Aorta (tissue), 5 donors: ENCODE data around the gene FHDC1. TPM values are rescaled to one million over a fixed set of nuclear protein-coding genes. Genes with fewer than 3 reads are reported as not detected.

Experiments
- ATAC-seq: fragments of 200-7000 bp; cut with Tn5 transposase; one replicate; pipeline ENCODE4 v1.9.1; 2022; ENCODE audit warnings: moderate library complexity; ENCODE audit not compliant: low FRiP score
- DNase-seq, 2 donors: peaks; one replicate each; pipeline ENCODE4 v3.0.0-alpha.2; 2020
- H3K27ac ChIP-seq, 2 donors: one replicate each; pipeline ENCODE4 v1.5.1; 2013; ENCODE audit warnings: low read length in 2 of 2, mild to moderate bottlenecking in 2 of 2, moderate library complexity in 2 of 2, control low read depth in 1 of 2, inconsistent platforms in 1 of 2, low read depth in 1 of 2
- H3K27me3 ChIP-seq, 2 donors: one replicate each; pipeline ENCODE4 v1.6.1; 2013; ENCODE audit warnings: control low read depth in 1 of 2, low read length in 1 of 2, mild to moderate bottlenecking in 1 of 2, moderate library complexity in 1 of 2; ENCODE audit not compliant: insufficient read depth in 2 of 2, control insufficient read depth in 1 of 2
- H3K36me3 ChIP-seq, 2 donors: one replicate each; pipeline ENCODE4 v1.6.1; 2013; ENCODE audit warnings: control low read depth in 1 of 2, low read length in 1 of 2, mild to moderate bottlenecking in 1 of 2; ENCODE audit not compliant: insufficient read depth in 2 of 2, control insufficient read depth in 1 of 2
- H3K4me1 ChIP-seq, 2 donors: one replicate each; pipeline ENCODE4 v1.6.1; 2013; ENCODE audit warnings: low read length in 2 of 2, control low read depth in 1 of 2, mild to moderate bottlenecking in 1 of 2, moderate library complexity in 1 of 2; ENCODE audit not compliant: insufficient read depth in 2 of 2, control insufficient read depth in 1 of 2
- H3K4me3 ChIP-seq, 2 donors: one replicate each; pipeline ENCODE4 v1.5.1; 2013; ENCODE audit warnings: low read length in 2 of 2, control low read depth in 1 of 2, mild to moderate bottlenecking in 1 of 2
- H3K9me3 ChIP-seq: one replicate; pipeline ENCODE4 v1.6.1; 2013; ENCODE audit warnings: mild to moderate bottlenecking, low read length; ENCODE audit not compliant: control insufficient read depth
- WGBS, 2 donors: extraction: QIAGEN DNeasy Blood & Tissue Kit; methylation state at CpG; one replicate each; pipeline ENCODE4 v1.1.7; 2013; 5-methylcytosine and 5-hydroxymethylcytosine counted together
- intact Hi-C, 2 donors: fragments of 100-400 bp; cut with DNase I; formaldehyde crosslinking; loops; one replicate each; pipeline versions ENCODE4 v1.14.2 to v1.15.0; 2022
- polyA plus RNA-seq, 2 donors: library from polyadenylated mRNA; stranded (reverse); fragments of 200-250 nt; gene quantifications; one replicate each; pipeline ENCODE4 v1.2.3, GENCODE V29; 2013
- total RNA-seq, 2 donors: library from RNA; stranded (reverse); fragmentation: NEBNext Ultra II Directional; extraction: Animal tissue kit (Norgen Biotek cat#: 25700); gene quantifications; one replicate each; pipeline ENCODE4 v1.2.1, GENCODE V29; 2021
- donor health status: healthy with polysubstance abuse.
- donor health status: Bipolar disorder and iron deficiency.
- donor health status: DM: no; HTN: no; CAD: no.
- donor health status: DM: no; HTN: no; CAD: no.
- donor health status: DM: yes; HTN: yes; CAD: no.

The FHDC1 gene
- total and polyA plus RNA-seq, 4 donors: 0.20 to 3.0 (median 1.1) TPM

DNA sequence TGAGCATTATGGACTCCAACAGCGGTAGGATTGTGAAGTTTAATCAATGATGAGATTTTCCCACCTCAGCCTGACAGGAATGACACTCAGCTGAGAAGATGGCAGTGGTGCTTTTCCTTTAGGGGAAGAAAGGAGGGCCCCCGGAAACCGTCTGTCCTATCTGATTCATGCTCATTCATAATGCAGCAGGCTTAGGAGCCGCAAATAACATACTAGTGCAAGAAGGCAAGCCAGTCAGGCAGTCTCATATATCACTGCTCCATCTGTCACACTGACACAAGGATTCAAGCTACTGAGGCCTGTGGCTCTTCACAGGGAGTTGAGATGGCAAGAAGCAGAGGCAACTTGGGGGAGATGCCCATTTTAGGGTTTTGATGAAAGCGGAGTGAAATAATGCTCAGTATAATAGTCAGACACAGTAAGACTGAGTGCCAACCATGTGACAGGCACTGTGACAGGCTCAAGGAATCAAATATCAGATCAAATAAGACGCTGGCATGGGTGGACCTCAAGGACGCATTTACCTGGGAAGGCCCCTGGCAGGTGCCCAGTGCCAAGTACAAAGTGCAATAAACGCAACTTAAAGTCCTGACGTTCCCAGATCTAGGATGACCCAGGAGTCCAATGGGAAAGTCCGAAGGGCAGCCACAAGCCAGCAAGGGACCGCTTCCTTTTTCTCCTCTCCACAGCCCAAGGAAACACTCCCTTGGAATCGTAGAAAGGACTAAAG is 63.4 kb downstream of the FHDC1 start:
- Histone ChIP-seq H3K27me3 (no peaks in the 10 kb centered on the region), H3K27ac (no peak overlapping the region), H3K36me3 (no peaks in the 10 kb centered on the region), H3K9me3 (no peaks in the 10 kb centered on the region), H3K4me3 (no peak overlapping the region), H3K4me1 (no peaks in the 10 kb centered on the region)
- DNase-seq (no peak), ATAC-seq (no peak)
- intact Hi-C loops: no loop called here
- WGBS, 2 donors: 89% methylated on average over 12 of the region's 12 CpGs

DNA sequence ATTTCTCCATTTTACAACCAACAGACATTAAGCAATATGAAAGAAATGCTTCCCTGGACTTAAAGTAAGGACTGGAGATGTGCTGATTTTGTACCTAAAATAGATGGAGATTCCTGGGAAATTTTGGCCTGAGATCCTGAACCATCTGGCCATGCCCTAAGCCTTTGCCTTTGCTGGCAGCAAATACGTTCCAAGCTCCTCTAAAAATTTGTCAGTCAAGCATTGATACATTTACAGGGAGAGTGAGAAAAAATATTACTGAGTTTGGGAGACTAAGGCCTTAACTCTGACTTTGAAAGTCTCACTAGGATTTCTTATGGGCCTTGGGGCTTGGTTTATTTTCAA is 63.9 kb downstream of the FHDC1 start:
- no peaks in the 10 kb centered on the region for H3K36me3 ChIP-seq
- H3K27ac ChIP-seq: no peak overlapping the region
- 36 to 41% methylated on average over 1 of the region's 1 CpG for WGBS, 2 donors
- intact Hi-C loops: no loop called here
- H3K4me1 ChIP-seq: no peaks in the 10 kb centered on the region
- no peak overlapping the region for H3K4me3 ChIP-seq
- no peak for DNase-seq
- no peak for ATAC-seq
- H3K27me3 ChIP-seq: no peaks in the 10 kb centered on the region
- no peaks in the 10 kb centered on the region for H3K9me3 ChIP-seq

GRCh38 chr4:153001626-153002025 is 65.5 kb downstream of the FHDC1 start:
- intact Hi-C loops: no loop called here
- Histone ChIP-seq H3K9me3 (no peaks in the 10 kb centered on the region), H3K4me3 (no peak overlapping the region), H3K27ac (no peak overlapping the region), H3K27me3 (no peaks in the 10 kb centered on the region), H3K4me1 (no peaks in the 10 kb centered on the region), H3K36me3 (no peaks in the 10 kb centered on the region)
- 78 to 83% methylated on average over 5 of the region's 5 CpGs for WGBS, 2 donors
- ATAC-seq (no peak), DNase-seq (peak in 1 of 2 donors; percentile 16)

DNA sequence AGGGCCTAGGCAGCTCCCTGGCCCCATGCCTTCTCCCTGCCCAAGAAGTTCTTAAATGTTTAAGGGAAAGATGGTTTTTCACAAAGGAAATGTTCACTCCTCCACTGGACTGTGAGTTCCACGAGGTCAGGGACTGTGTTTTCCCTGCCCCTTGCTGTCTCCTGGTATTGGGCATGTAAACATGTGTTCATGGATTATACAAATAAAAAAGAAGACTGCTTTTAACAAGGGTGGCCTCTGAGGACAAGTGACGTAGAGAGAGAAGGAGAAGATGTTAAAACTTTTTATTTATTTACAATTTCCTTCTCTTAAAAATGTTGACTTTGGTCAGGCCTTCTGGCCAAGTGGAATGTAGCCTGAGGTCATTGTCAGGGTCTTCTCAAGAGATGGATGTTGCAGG is 66.0 kb downstream of the FHDC1 start:
- Histone ChIP-seq H3K27me3 (no peaks in the 10 kb centered on the region), H3K27ac (no peak overlapping the region), H3K4me3 (no peak overlapping the region), H3K9me3 (no peaks in the 10 kb centered on the region), H3K4me1 (no peaks in the 10 kb centered on the region), H3K36me3 (no peaks in the 10 kb centered on the region)
- ATAC-seq (no peak), DNase-seq (peak in 1 of 2 donors; percentile 12)
- 24 to 29% methylated on average over 2 of the region's 2 CpGs for WGBS, 2 donors
- intact Hi-C loops: no loop called here

- intact Hi-C loops: no loop called here
- Histone ChIP-seq H3K27ac (no peak overlapping the region), H3K4me3 (no peak overlapping the region), H3K36me3 (no peaks in the 10 kb centered on the region), H3K9me3 (no peaks in the 10 kb centered on the region), H3K27me3 (no peaks in the 10 kb centered on the region), H3K4me1 (no peaks in the 10 kb centered on the region)
- DNase-seq (peak in 1 of 2 donors; percentile 51), ATAC-seq (no peak)
- WGBS, 2 donors: 68 to 74% methylated on average over 6 of the region's 6 CpGs
Measured at GRCh38 chr4:153004081-153004850, 68.1 kb downstream of the FHDC1 start.

GRCh38 chr4:153005899-153006381 is 69.8 kb downstream of the FHDC1 start:
- intact Hi-C loops: no loop called here
- Histone ChIP-seq H3K27ac (no peak overlapping the region), H3K4me3 (no peak overlapping the region), H3K27me3 (no peaks in the 10 kb centered on the region), H3K9me3 (no peaks in the 10 kb centered on the region), H3K36me3 (no peaks in the 10 kb centered on the region), H3K4me1 (no peaks in the 10 kb centered on the region)
- ATAC-seq (no peak), DNase-seq (peak in 1 of 2 donors; percentile 43)
- 72 to 75% methylated on average over 8 of the region's 8 CpGs for WGBS, 2 donors

DNA sequence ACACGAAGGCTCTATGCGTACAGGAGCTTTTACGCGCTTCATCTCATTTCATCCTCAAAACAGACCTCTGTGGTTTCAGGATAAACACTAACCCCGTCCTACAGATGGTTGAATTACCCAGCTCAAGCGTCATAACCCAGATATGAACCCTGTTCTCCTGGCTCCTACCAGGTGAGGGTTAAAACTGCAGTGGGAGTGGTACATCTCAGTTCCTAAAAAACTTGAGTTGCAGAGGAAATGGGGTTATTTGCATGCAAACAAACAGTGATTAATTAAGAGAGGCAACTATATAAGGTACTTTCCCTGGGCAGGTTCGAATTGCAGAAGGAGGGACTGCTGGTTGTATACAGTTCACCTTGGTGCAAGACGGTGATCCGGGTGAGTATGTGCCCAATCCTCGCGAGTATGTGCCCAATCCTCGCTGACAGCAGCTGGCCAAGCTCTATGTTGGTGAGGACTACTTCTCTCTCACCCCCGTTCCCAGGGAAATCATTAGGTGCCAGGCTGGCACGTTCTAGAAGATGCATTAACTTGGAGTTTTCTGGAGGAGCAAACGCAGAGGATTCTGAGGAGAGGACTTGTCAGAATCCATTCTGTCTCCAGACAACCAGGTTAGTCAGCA is 72.6 kb downstream of the FHDC1 start:
- Histone ChIP-seq H3K36me3 (no peaks in the 10 kb centered on the region), H3K27ac (no peak overlapping the region), H3K4me1 (no peaks in the 10 kb centered on the region), H3K4me3 (no peak overlapping the region), H3K27me3 (no peaks in the 10 kb centered on the region), H3K9me3 (no peaks in the 10 kb centered on the region)
- 76 to 84% methylated on average over 15 of the region's 15 CpGs for WGBS, 2 donors
- ATAC-seq (no peak), DNase-seq (no peak)
- intact Hi-C loops: no loop called here

DNA sequence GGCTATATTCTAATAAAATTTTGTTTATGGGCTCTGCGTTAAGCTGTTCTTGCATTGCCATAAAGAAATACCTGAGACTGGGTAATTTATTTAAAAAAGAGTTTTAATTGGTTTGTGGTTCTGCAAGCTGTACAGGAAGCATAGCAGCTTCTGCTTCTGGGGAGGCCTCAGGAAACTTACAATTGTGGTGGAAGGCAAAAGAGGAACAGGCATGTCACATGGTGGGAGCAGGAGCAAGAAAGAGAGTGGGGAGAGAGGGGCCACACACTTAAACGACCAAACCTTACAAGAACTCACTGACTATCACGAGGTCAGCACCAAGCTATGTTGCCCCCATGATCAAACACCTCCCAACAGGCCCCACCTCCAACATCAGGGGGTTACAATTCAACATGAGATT is 74.0 kb downstream of the FHDC1 start:
- Histone ChIP-seq H3K9me3 (no peaks in the 10 kb centered on the region), H3K27me3 (no peaks in the 10 kb centered on the region), H3K27ac (no peak overlapping the region), H3K4me1 (no peaks in the 10 kb centered on the region), H3K4me3 (no peak overlapping the region), H3K36me3 (no peaks in the 10 kb centered on the region)
- 73 to 86% methylated on average over 3 of the region's 3 CpGs for WGBS, 2 donors
- intact Hi-C loops: no loop called here
- ATAC-seq (no peak), DNase-seq (no peak)
